IMR-90 (cell line): ENCODE measurements around the gene MSX1. TPM values are rescaled to one million over a fixed set of nuclear protein-coding genes. Genes with fewer than 3 reads are reported as not detected.

Experiments used
- ATAC-seq: fragments of 200-7000 bp; cut with Tn5 transposase; 2 replicates; pipeline ENCODE4 v1.9.1; 2020; ENCODE audit warnings: low read depth, mild to moderate bottlenecking, moderate library complexity
- BruUV-seq: library from RNA; stranded (reverse); fragments of 400-500 nt; replicated peaks from 2 replicates; lab custom pipeline; 2021; lab: Mats Ljungman, UMichigan
- CTCF ChIA-PET: fragments of 300-600 bp; formaldehyde crosslinking; extraction: SDS; loops from one replicate; lab custom pipeline; 2021; ENCODE audit warnings: antibody characterized with exemption; lab: Yijun Ruan, JAX
- POLR2A ChIA-PET: fragments of 300-600 bp; sonication (Branson Sonifier 250); formaldehyde crosslinking; loops from one replicate; lab custom pipeline; 2022; ENCODE audit warnings: antibody characterized with exemption; ENCODE audit not compliant: unreplicated experiment; lab: Charles Lee
- DNase-seq: peaks from one replicate; pipeline ENCODE4 v3.0.0; 2013
- H2AFZ ChIP-seq: replicated peaks from 2 replicates; pipeline ENCODE3; 2013; ENCODE audit warnings: low read length, mild to moderate bottlenecking; ENCODE audit not compliant: poor library complexity
- H2AK5ac ChIP-seq: 2 replicates; pipeline ENCODE4 v1.6.1; 2013; ENCODE audit warnings: low read depth, low read length, inconsistent platforms
- H2AK9ac ChIP-seq: replicated peaks from 2 replicates; pipeline ENCODE3; 2013; ENCODE audit warnings: mild to moderate bottlenecking, low read depth, low read length, moderate library complexity; ENCODE audit not compliant: poor library complexity
- H2BK120ac ChIP-seq: 2 replicates; pipeline ENCODE4 v1.6.1; 2013; ENCODE audit warnings: low read depth, low read length, inconsistent platforms
- H2BK15ac ChIP-seq: 3 replicates; pipeline ENCODE4 v1.6.1; 2013; ENCODE audit warnings: low read depth, low read length, inconsistent platforms
- H2BK20ac ChIP-seq: 2 replicates; pipeline ENCODE4 v1.6.1; 2013; ENCODE audit warnings: low read depth, mild to moderate bottlenecking, inconsistent platforms, low read length, moderate library complexity
- H2BK5ac ChIP-seq: 2 replicates; pipeline ENCODE4 v1.6.1; 2013; ENCODE audit warnings: mild to moderate bottlenecking, low read depth, low read length, inconsistent platforms; ENCODE audit not compliant: poor library complexity, severe bottlenecking
- H3K14ac ChIP-seq: replicated peaks from 2 replicates; pipeline ENCODE4 v1.6.1; 2013; ENCODE audit warnings: low read depth, low read length, inconsistent platforms
- H3K18ac ChIP-seq: 2 replicates; pipeline ENCODE4 v1.6.1; 2013; ENCODE audit warnings: low read depth, low read length, control low read depth
- H3K23ac ChIP-seq: 2 replicates; pipeline ENCODE4 v1.6.1; 2013; ENCODE audit warnings: low read depth, low read length, inconsistent platforms
- H3K27ac ChIP-seq: 2 replicates; pipeline ENCODE4 v1.5.1; 2013; ENCODE audit warnings: mild to moderate bottlenecking, control low read depth, low read length; ENCODE audit not compliant: insufficient read depth
- H3K27me3 ChIP-seq: 2 replicates; pipeline ENCODE4 v1.6.1; 2013; ENCODE audit warnings: low read length; ENCODE audit not compliant: control insufficient read depth, insufficient read depth
- H3K36me3 ChIP-seq: 2 replicates; pipeline ENCODE4 v1.6.1; 2013; ENCODE audit warnings: low read length, mixed read lengths; ENCODE audit not compliant: control insufficient read depth, insufficient read depth
- H3K4ac ChIP-seq: 2 replicates; pipeline ENCODE4 v1.6.1; 2013; ENCODE audit warnings: low read depth, low read length, inconsistent platforms
- H3K4me1 ChIP-seq: 2 replicates; pipeline ENCODE4 v1.6.1; 2013; ENCODE audit warnings: low read length, mixed read lengths; ENCODE audit not compliant: control insufficient read depth, insufficient read depth
- H3K4me2 ChIP-seq: 2 replicates; pipeline ENCODE4 v1.6.1; 2013; ENCODE audit warnings: low read depth, mild to moderate bottlenecking, control low read depth, low read length, moderate library complexity
- H3K4me3 ChIP-seq: 2 replicates; pipeline ENCODE4 v1.5.1; 2013; ENCODE audit warnings: low read depth, mild to moderate bottlenecking, control low read depth, low read length, moderate library complexity; ENCODE audit not compliant: insufficient read depth
- H3K56ac ChIP-seq: 2 replicates; pipeline ENCODE4 v1.6.1; 2013; ENCODE audit warnings: low read length, inconsistent platforms; ENCODE audit not compliant: insufficient read depth; ENCODE audit errors: extremely low read depth
- H3K79me1 ChIP-seq, 2 experiments: 2 replicates each; pipeline ENCODE4 v1.6.1; 2013; ENCODE audit warnings: low read length in 2 of 2, inconsistent platforms in 1 of 2, low read depth in 1 of 2
- H3K9ac ChIP-seq: 2 replicates; pipeline ENCODE4 v1.6.1; 2013; ENCODE audit warnings: low read depth, low read length, control low read depth
- H3K9me1 ChIP-seq: 2 replicates; pipeline ENCODE4 v1.6.1; 2013; ENCODE audit warnings: low read length, inconsistent platforms; ENCODE audit not compliant: insufficient read depth
- H3K9me3 ChIP-seq: 2 replicates; pipeline ENCODE4 v1.6.1; 2013; ENCODE audit warnings: low read length; ENCODE audit not compliant: control insufficient read depth, insufficient read depth
- H4K20me1 ChIP-seq: 2 replicates; pipeline ENCODE4 v1.6.1; 2013; ENCODE audit warnings: low read length, inconsistent platforms; ENCODE audit not compliant: insufficient read depth
- H4K5ac ChIP-seq: 2 replicates; pipeline ENCODE4 v1.6.1; 2013; ENCODE audit warnings: mild to moderate bottlenecking, low read depth, low read length, control low read depth
- H4K8ac ChIP-seq, 2 experiments: 2 replicates each; pipeline ENCODE4 v1.6.1; 2013; ENCODE audit warnings: low read depth in 2 of 2, low read length in 2 of 2, control low read depth in 1 of 2, inconsistent platforms in 1 of 2
- H4K91ac ChIP-seq: 2 replicates; pipeline ENCODE4 v1.6.1; 2013; ENCODE audit warnings: low read depth, low read length, inconsistent platforms; ENCODE audit not compliant: insufficient read depth
- CEBPB ChIP-seq: IDR thresholded peaks from 2 replicates; pipeline ENCODE4 v1.6.1; 2012; ENCODE audit warnings: low read depth, low read length, improper control_type of control experiment
- CHD1 ChIP-seq: IDR thresholded peaks from 2 replicates; pipeline ENCODE4 v1.6.1; 2012; ENCODE audit warnings: low read depth, low read length, improper control_type of control experiment
- FOS ChIP-seq: fragments of 150-350 bp; IDR thresholded peaks from 2 replicates; pipeline ENCODE4 v1.6.1; 2016; ENCODE audit warnings: low read depth, low read length
- MAFK ChIP-seq: IDR thresholded peaks from 2 replicates; pipeline ENCODE4 v1.6.1; 2012; ENCODE audit warnings: low read depth, low read length, improper control_type of control experiment
- MAZ ChIP-seq: IDR thresholded peaks from 2 replicates; pipeline ENCODE4 v1.6.1; 2012; ENCODE audit warnings: low read depth, mild to moderate bottlenecking, low read length, improper control_type of control experiment, moderate library complexity, borderline replicate concordance
- POLR2A ChIP-seq: IDR thresholded peaks from 2 replicates; pipeline ENCODE4 v1.6.1; 2012; ENCODE audit warnings: mild to moderate bottlenecking, low read depth, low read length
- RCOR1 ChIP-seq: IDR thresholded peaks from 2 replicates; pipeline ENCODE4 v1.6.1; 2012; ENCODE audit warnings: mild to moderate bottlenecking, low read length, improper control_type of control experiment; ENCODE audit not compliant: insufficient replicate concordance
- RFX5 ChIP-seq: IDR thresholded peaks from 2 replicates; pipeline ENCODE4 v1.8.0; 2012; ENCODE audit warnings: low read depth, mild to moderate bottlenecking, low read length, moderate library complexity
- SMC3 ChIP-seq: fragments of 150-350 bp; IDR thresholded peaks from 2 replicates; pipeline ENCODE4 v1.6.1; 2016; ENCODE audit warnings: low read depth, mild to moderate bottlenecking, antibody characterized with exemption, low read length, moderate library complexity
- WGBS, 2 experiments: methylation state at CpG; one replicate each; pipeline versions ENCODE4 v1.1.5 to v1.1.7; 2013; ENCODE audit warnings: missing lambda C conversion rate in 2 of 2; ENCODE audit not compliant: insufficient read length in 1 of 2; ENCODE audit errors: extremely low coverage in 2 of 2; 5-methylcytosine and 5-hydroxymethylcytosine counted together
- dilution Hi-C: fragments of 300-500 bp; cut with HindIII; formaldehyde crosslinking; loops from one replicate; pipeline ENCODE4 v1.14.3; 2018; ENCODE audit warnings: low sequenced_read_pairs; ENCODE audit not compliant: unreplicated experiment
- in situ Hi-C: fragments of 300-500 bp; cut with MboI; formaldehyde crosslinking; loops from 3 replicates; pipeline ENCODE4 v1.14.3; 2019; ENCODE audit warnings: low sequenced_read_pairs, inconsistent platforms, mixed read lengths
- intact Hi-C: fragments of 100-400 bp; cut with micrococcal nuclease; formaldehyde crosslinking; loops from 2 replicates; pipeline ENCODE4 v1.10.0; 2022
- polyA plus RNA-seq, 3 experiments: library from polyadenylated mRNA; depleted of rRNA; stranded (reverse); fragments of >200 nt; gene quantifications; 2 replicates each; pipeline ENCODE4 v1.2.3, GENCODE V29; 2012; ENCODE audit warnings: low replicate concordance in 1 of 3
- total RNA-seq: library from RNA; depleted of rRNA; stranded (reverse); fragments of >200 nt; gene quantifications from 2 replicates; pipeline ENCODE4 v1.2.3, GENCODE V29; 2012
- TF ChIP-seq, protein P1 (sequence below): fragments of 150-350 bp; IDR thresholded peaks from 2 replicates; pipeline ENCODE4 v1.6.1; 2017; ENCODE audit warnings: mild to moderate bottlenecking, antibody characterized with exemption, low read length, low read depth
- TF ChIP-seq, protein P2 (sequence below): conservative IDR thresholded peaks from 2 replicates; pipeline ENCODE4 v1.5.1; 2012; ENCODE audit warnings: mild to moderate bottlenecking, low read depth, low read length, improper control_type of control experiment
- TF ChIP-seq, protein P3 (sequence below): fragments of 150-350 bp; IDR thresholded peaks from 2 replicates; pipeline ENCODE4 v1.6.1; 2016; ENCODE audit warnings: low read depth, mild to moderate bottlenecking, low read length, moderate library complexity, borderline replicate concordance

MSX1 gene
- total and polyA plus RNA-seq, 2 of the 4 experiments (the other 2 are of a cell fraction): 1.1 to 3.9 TPM

DNA sequence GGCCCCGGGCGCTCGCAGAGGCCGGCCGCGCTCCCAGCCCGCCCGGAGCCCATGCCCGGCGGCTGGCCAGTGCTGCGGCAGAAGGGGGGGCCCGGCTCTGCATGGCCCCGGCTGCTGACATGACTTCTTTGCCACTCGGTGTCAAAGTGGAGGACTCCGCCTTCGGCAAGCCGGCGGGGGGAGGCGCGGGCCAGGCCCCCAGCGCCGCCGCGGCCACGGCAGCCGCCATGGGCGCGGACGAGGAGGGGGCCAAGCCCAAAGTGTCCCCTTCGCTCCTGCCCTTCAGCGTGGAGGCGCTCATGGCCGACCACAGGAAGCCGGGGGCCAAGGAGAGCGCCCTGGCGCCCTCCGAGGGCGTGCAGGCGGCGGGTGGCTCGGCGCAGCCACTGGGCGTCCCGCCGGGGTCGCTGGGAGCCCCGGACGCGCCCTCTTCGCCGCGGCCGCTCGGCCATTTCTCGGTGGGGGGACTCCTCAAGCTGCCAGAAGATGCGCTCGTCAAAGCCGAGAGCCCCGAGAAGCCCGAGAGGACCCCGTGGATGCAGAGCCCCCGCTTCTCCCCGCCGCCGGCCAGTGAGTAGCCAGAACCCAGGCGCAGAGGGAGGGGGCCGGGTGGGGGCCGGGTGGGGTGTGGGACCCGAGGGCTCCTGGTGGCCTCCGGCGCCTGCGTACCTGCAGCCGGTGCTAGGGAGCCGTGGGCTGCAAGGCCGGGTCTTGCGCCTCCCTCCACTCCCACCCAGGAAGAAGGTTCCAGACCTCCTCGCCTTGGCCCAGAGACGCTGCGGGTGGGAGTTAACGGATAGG, 534 bp downstream of the MSX1 start:
- CTCF ChIA-PET: no interaction called here
- no peak overlapping the region for H2BK20ac ChIP-seq
- DNase-seq (no peak), ATAC-seq (peak; percentile 56)
- no peak overlapping the region for H2BK120ac ChIP-seq
- dilution Hi-C loops: no loop called here
- peak overlapping the region; percentile 94 for H2AFZ ChIP-seq
- no peak overlapping the region for H4K5ac ChIP-seq
- H3K9me3 ChIP-seq: no peaks in the 10 kb centered on the region
- no peaks in the 10 kb centered on the region for H3K9me1 ChIP-seq
- H3K27ac ChIP-seq: no peak overlapping the region; the same call in 1 of the 2 replicates
- H4K91ac ChIP-seq: no peak overlapping the region
- H4K20me1 ChIP-seq: no peaks in the 10 kb centered on the region
- H3K4me2 ChIP-seq: peak overlapping the region; percentile 83
- no peak overlapping the region for H3K4ac ChIP-seq
- H3K23ac ChIP-seq: peak overlapping the region; percentile 26; the same call in 1 of the 2 replicates
- H3K4me3 ChIP-seq: peak overlapping the region; percentile 66
- no TSS peak for BruUV-seq
- POLR2A ChIA-PET: no interaction called here
- peak overlapping the region; percentile 31 for H2AK9ac ChIP-seq
- TF ChIP-seq RFX5 (no peak), SMC3 (no peak), MAFK (no peak), POLR2A (no peak), RCOR1 (no peak), CHD1 (no peak), FOS (no peak), CEBPB (no peak), MAZ (no peak; the same call in 1 of the 2 replicates)
- TF ChIP-seq, protein P1, sequence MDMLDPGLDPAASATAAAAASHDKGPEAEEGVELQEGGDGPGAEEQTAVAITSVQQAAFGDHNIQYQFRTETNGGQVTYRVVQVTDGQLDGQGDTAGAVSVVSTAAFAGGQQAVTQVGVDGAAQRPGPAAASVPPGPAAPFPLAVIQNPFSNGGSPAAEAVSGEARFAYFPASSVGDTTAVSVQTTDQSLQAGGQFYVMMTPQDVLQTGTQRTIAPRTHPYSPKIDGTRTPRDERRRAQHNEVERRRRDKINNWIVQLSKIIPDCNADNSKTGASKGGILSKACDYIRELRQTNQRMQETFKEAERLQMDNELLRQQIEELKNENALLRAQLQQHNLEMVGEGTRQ: no peak
- TF ChIP-seq, protein P2, sequence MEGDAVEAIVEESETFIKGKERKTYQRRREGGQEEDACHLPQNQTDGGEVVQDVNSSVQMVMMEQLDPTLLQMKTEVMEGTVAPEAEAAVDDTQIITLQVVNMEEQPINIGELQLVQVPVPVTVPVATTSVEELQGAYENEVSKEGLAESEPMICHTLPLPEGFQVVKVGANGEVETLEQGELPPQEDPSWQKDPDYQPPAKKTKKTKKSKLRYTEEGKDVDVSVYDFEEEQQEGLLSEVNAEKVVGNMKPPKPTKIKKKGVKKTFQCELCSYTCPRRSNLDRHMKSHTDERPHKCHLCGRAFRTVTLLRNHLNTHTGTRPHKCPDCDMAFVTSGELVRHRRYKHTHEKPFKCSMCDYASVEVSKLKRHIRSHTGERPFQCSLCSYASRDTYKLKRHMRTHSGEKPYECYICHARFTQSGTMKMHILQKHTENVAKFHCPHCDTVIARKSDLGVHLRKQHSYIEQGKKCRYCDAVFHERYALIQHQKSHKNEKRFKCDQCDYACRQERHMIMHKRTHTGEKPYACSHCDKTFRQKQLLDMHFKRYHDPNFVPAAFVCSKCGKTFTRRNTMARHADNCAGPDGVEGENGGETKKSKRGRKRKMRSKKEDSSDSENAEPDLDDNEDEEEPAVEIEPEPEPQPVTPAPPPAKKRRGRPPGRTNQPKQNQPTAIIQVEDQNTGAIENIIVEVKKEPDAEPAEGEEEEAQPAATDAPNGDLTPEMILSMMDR: no peak
- TF ChIP-seq, protein P3, sequence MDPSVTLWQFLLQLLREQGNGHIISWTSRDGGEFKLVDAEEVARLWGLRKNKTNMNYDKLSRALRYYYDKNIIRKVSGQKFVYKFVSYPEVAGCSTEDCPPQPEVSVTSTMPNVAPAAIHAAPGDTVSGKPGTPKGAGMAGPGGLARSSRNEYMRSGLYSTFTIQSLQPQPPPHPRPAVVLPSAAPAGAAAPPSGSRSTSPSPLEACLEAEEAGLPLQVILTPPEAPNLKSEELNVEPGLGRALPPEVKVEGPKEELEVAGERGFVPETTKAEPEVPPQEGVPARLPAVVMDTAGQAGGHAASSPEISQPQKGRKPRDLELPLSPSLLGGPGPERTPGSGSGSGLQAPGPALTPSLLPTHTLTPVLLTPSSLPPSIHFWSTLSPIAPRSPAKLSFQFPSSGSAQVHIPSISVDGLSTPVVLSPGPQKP: no peak
- H3K18ac ChIP-seq: no peak overlapping the region
- H3K56ac ChIP-seq: peak overlapping the region; percentile 35; the same call in 1 of the 2 replicates
- H3K27me3 ChIP-seq: peaks cover 40% of the 10 kb centered on the region
- 0 out of 2 replicates have a peak overlapping the region, but pooled peaks have one; percentile 13 for H2AK5ac ChIP-seq
- H3K14ac ChIP-seq: peak overlapping the region; percentile 12; the same call in 1 of the 2 replicates
- no peaks in the 10 kb centered on the region; the same call in 1 of the 2 replicates for H3K4me1 ChIP-seq
- peaks cover 3 to 11% of the 10 kb centered on the region in 2 experiments; a peak in 1 of 4 replicates for H3K79me1 ChIP-seq
- no peaks in the 10 kb centered on the region for H3K36me3 ChIP-seq
- 0% methylated on average over 38 of the region's 80 CpGs; no CpG with 5 or more reads in 1 of the 2 experiments for WGBS, 2 experiments
- no peak overlapping the region for H2BK5ac ChIP-seq
- in situ Hi-C loops: no loop called here
- no peak overlapping the region for H4K8ac ChIP-seq
- intact Hi-C loops: loop anchor here (2.0 to 5.0 kb wide), 3 partner anchors 183 to 371 kb away; partner anchors contain the start of gene STX18
- no peak overlapping the region for H2BK15ac ChIP-seq
- peak overlapping the region; percentile 43 for H3K9ac ChIP-seq
